ENCODE data around the gene PACSIN3.
"Not testable (repeated sequence)": the region's sequence is repeated elsewhere in the genome, so short reads cannot be mapped to it uniquely, and the experiment has no call there.

The PACSIN3 gene

GRCh38 chr11:47186076-47186699, at the start of gene PACSIN3:
Gene PACSIN3, minus strand, starts transcription at chr11:47186434. Its CDS starts 3,707 bp downstream, at chr11:47182727.
- DNase-seq (ENCODE audit: low read depth in 2 of 2) = peak in 1 of 2 donors; percentile 37

DNA sequence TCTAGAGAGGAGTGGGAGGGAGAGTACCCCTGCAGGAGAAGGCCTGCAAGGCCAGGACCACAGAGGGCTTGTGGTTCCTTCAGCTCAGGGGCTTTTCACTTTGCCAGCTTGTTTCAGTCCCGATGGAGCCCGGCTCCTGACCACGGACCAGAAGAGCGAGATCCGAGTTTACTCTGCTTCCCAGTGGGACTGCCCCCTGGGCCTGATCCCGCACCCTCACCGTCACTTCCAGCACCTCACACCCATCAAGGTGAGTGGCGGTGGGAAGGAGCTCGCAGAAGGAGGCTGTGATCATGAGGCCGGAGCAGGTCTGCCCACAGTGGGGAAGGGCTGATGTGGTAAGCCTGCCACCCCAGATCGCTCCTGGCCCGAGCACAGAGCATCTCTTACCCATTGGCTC, 48.9 kb upstream of the PACSIN3 start:
- DNase-seq (ENCODE audit: low read depth in 2 of 2) = no peak

- DNase-seq (ENCODE audit: low read depth in 2 of 2) = no peak
Measured at GRCh38 chr11:47234669-47235100, 48.5 kb upstream of the PACSIN3 start.

DNA sequence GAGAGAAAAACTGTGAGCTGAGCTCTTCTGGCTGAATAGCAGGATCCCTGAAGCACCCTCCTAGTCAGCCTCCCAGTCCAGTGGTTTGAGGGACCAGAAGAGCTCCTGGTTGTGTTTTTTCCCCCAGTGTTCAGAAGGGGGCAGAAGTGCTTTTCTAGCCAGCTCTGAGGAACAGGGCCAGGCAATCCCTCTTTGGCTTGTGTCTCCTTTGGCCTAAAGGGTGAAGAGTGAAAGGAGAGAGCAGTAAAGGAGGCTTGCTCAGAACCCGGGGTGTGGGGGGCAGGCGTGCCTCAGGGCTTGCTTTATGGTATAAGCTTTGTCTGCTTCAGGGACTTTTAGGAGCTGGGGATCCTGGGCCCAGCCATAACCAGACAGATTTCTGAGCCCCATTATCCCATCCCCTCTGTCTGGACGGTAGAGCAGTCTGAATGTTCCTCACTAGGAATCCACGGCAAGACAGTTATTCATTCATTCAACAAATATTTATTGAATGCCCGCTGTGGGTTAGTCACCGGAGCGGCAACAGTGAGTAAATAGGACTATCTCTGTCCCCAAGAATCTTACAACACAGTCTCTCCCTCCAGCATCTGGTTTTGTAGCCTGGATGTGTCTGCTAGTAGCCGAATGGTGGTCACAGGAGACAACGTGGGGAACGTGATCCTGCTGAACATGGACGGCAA, 47.9 kb upstream of the PACSIN3 start:
- no peak for DNase-seq (ENCODE audit: low read depth in 2 of 2)

DNA sequence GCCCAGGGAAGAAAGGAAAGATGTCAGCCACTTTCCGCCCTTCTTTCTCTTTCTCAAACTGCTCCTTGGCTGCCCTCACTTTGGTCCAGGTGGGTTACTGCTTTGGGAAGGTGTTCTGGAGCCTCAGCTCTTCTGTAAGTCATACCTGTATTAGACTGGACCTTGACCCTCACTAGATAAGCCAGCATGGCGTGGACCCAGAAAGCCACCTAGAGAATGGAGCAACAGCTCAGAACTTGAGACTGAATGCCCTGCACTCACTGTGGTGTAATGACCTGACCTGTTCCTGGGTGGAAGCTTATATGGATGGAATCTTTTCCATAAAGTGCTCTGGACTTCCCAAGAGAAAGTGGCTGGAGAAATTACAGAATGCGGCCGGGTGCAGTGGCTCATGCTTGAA, 46.8 kb upstream of the PACSIN3 start:
- DNase-seq (ENCODE audit: low read depth in 2 of 2) = no peak

- DNase-seq (ENCODE audit: low read depth in 2 of 2) = no peak
Measured at GRCh38 chr11:47229161-47229560, 42.9 kb upstream of the PACSIN3 start.

- no peak for DNase-seq (ENCODE audit: low read depth in 2 of 2)
Measured at GRCh38 chr11:47225552-47226400, 39.5 kb upstream of the PACSIN3 start.

DNA sequence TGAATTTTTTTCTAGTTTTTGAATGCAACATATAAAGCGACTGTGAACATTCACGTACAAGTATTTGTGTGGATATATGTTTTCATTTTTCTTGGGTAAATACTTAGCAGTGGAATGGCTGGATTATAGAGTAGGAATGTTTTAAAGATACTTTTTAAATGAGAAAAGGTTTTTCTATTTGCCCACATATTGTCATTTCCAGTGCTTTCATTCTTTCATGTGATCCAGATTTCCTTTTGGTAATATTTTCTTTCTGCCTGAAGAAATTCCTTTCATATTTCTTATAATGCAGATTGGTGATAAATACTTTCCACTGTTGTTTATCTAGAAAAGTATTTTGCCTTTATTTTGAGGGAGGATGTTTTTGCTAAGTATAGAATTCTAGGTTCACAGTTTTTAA, 36.5 kb upstream of the PACSIN3 start:
- DNase-seq (ENCODE audit: low read depth in 2 of 2) = no peak

DNA sequence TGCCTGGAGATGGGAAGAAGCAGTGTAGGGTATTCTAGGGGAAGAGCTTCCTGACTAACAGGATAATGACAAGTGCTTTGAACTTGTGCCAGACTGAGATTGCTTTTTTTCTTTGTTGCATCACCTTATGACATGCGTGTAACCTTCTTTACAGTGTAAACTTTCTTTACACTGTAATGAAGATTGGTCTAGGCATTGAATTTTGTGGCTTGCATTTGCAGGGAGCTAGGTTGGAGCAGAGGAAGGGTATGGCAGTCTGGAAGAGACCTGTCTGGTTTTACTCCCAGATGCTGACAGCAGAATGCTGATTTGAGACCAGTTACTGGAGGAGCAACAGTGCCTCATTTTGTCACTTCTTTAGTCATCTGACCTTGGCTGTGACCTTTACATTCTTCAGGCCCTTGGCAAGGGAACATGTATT, 34.2 kb upstream of the PACSIN3 start:
- DNase-seq (ENCODE audit: low read depth in 2 of 2) = no peak

DNA sequence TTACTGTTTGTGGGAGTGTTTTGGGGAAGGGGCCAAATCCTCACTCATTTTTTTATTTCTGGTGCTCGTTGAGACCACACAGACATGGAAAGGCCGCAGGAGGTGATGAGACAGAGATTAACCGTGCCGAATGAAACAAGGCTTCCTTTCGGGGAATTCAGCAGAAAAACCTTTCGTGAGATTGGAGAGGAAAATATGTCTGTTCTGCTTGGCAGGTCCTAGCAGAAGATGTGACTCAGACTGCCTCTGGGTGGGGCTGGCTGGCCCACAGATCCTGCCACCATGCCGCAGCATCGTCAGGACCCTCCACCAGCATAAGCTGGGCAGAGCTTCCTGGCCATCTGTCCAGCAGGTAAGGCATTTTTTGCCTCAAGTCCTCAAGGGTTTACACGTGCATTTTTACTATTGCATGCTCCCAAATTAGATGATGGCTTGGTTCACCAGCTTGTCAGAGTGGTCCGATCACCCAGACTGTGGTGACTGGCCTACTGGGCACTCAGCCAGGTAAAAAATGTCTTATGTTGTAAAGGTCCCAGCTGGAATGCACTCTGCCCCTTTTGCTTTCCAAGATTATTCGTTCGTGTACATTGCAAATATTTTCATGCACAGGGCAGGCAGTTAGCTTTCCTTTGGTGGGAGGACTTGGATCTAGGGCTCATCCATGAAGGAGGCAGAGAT, 30.0 kb upstream of the PACSIN3 start:
- DNase-seq (ENCODE audit: low read depth in 2 of 2) = peak; percentile 55 to 69

GRCh38 chr11:47215366-47215910, 29.2 kb upstream of the PACSIN3 start:
- peak in 1 of 2 donors; percentile 24 for DNase-seq (ENCODE audit: low read depth in 2 of 2)

DNA sequence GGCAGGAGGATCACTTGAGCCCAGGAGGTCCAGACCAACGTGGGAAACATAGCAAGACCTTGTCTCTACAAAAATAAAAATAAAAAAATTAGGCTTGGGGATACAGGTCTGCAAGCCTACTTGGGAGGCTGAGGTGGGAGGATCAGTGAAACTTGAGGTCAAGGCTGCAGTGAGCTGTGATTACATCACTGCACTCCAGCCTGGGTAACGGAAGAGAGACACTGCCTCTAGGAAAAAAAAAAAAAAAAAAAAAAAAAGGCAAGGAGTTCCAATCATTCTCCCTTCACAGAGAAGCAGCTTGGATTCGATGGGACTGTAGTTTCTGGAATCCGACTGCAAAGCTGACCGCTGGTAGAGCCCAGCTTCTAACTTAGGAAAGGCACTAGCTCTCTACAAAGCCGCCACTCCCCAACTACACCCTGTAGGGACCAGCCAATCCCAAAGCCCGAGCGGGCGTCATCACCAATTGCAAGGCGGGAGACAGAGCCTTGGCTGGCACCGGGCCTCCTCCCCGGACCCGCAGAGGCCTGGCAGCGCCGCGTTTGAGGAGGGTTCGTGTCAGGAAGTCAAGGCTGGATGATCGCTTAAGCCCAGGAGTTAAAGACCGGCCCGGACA, 27.8 kb upstream of the PACSIN3 start:
- DNase-seq (ENCODE audit: low read depth in 2 of 2) = peak; percentile 70 to 76

DNA sequence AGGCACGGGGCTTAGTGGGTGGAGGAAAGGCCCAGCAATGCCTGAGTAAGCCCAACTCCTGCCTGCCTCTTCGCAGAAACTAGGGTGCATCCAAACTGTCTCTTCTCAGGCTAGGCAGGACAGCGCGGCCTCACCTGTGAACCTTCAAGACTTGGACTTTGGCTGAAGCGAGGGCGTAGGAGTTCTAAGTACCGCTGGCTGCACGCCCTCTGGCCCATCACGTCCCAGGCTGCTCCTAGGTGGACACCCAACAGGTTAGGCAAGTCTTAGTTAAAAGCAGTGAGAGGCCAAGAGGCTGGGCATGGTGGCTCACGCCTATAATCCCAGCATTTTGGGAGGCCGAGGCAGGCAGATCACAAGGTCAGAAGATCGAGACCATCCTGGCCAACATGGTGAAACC, 26.7 kb upstream of the PACSIN3 start:
- DNase-seq (ENCODE audit: low read depth in 2 of 2) = no peak

- DNase-seq (ENCODE audit: low read depth in 2 of 2) = no peak
Measured at GRCh38 chr11:47208628-47209027, 22.4 kb upstream of the PACSIN3 start.

- DNase-seq (ENCODE audit: low read depth in 2 of 2) = not testable (repeated sequence)
Measured at GRCh38 chr11:47208008-47208552, 21.8 kb upstream of the PACSIN3 start.

DNA sequence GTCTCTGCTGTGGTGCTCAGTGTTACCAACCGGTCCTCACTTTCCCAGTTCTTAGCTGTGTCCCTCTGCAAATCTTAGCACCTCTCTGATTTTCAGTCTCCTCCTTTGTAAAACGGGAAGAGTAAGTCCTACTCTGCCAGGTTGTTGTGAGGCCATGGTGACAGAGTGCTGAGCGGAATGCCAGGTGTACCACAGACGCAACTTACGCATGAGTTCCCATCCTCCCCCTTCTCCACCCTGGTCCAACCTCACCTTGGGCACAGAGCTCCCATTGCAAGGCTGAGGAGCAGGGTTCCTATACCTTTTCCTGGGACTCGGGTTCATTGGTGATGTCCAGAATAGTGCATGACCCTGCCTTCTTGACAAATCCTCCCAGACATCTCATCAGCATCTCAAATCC, 21.2 kb upstream of the PACSIN3 start:
- DNase-seq (ENCODE audit: low read depth in 2 of 2) = no peak

GRCh38 chr11:47206577-47206976, 20.3 kb upstream of the PACSIN3 start:
- not testable (repeated sequence) for DNase-seq (ENCODE audit: low read depth in 2 of 2)

DNA sequence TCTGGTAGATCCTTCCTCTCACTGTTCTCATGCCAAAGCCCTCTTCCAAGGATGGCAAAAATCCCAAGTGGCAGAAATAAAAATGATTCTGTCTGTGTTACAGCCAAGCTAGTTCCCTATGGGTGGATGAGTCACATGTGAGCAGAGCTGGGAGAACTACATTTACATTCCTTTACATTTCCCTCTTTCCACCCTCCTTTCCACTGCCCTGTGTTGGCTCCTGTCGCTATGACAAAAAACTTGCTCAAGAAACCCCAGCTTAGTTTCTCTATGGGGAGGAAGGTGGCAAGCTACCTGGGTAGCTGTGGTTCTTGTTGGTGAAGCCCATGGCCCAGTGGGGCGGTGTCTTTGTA, 18.4 kb upstream of the PACSIN3 start:
- no peak for DNase-seq (ENCODE audit: low read depth in 2 of 2)

DNA sequence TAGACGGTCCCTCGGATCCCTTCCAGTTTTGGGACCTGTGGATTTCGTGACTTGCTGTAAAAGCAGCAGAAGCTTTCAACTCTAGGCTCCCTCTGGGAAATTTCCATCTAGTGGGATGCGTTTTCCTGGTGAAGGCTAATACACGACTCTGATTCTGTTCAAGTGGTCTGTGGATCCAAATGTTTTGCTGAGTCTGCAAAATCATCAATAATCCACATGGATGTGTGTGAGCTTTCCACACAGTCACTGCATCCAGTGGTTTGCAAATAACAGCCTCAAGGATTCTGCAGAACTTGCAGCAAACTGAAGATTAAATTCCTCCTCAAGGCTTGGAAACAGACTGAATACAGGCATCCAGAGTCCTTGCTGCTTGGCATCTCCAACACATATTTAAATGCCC, 16.3 kb upstream of the PACSIN3 start:
- no peak for DNase-seq (ENCODE audit: low read depth in 2 of 2)

- DNase-seq (ENCODE audit: low read depth in 2 of 2) = no peak
Measured at GRCh38 chr11:47201015-47201414, 14.8 kb upstream of the PACSIN3 start.

GRCh38 chr11:47198161-47198560, 11.9 kb upstream of the PACSIN3 start:
- DNase-seq (ENCODE audit: low read depth in 2 of 2) = not testable (repeated sequence)

Measured in stimulated activated CD8-positive, alpha-beta memory T cell treated with anti-CD3 and anti-CD28 coated beads, Interleukin-7, amount 100 ng/mL, for 4 hours (primary cell).